Neural cell (in vitro differentiated cells): ENCODE results near the gene NPAS3. TPM values are rescaled to one million over a fixed set of nuclear protein-coding genes. Genes with fewer than 3 reads are reported as not detected.

ENCODE experiments used
- H2AFZ ChIP-seq: fragments of 200-600, 300-800 bp; sonication (generic), shearing (Covaris generic); 2 replicates; pipeline ENCODE4 v1.6.0; 2014; ENCODE audit warnings: low read depth, mild to moderate bottlenecking, antibody characterized with exemption, low read length, moderate library complexity
- H3F3A ChIP-seq: fragments of 200-600 bp; shearing (Covaris generic); 2 replicates; pipeline ENCODE4 v1.6.1; 2016; ENCODE audit warnings: mild to moderate bottlenecking, moderate library complexity, mixed read lengths, antibody characterized with exemption, low read length; ENCODE audit not compliant: insufficient read depth, poor library complexity, severe bottlenecking
- H3K27ac ChIP-seq: fragments of 200-600, 300-800 bp; sonication (generic), shearing (Covaris generic); 2 replicates; pipeline ENCODE4 v1.5.1; 2014; ENCODE audit warnings: mild to moderate bottlenecking, low read length, moderate library complexity
- H3K27me3 ChIP-seq: fragments of 300-800, 200-600 bp; sonication (generic), shearing (Covaris generic); 2 replicates; pipeline ENCODE4 v1.6.0; 2014; ENCODE audit warnings: mild to moderate bottlenecking, low read depth, low read length, moderate library complexity; ENCODE audit not compliant: insufficient read depth
- H3K36me3 ChIP-seq: fragments of 300-800, 200-600 bp; sonication (generic), shearing (Covaris generic); 2 replicates; pipeline ENCODE4 v1.5.1; 2014; ENCODE audit warnings: mild to moderate bottlenecking, antibody characterized with exemption, low read length, moderate library complexity; ENCODE audit not compliant: insufficient read depth
- H3K4me2 ChIP-seq: fragments of 300-800, 200-600 bp; sonication (generic), shearing (Covaris generic); 2 replicates; pipeline ENCODE4 v1.6.0; 2014; ENCODE audit warnings: mild to moderate bottlenecking, low read length
- H3K4me3 ChIP-seq: fragments of 300-800, 200-600 bp; sonication (generic), shearing (Covaris generic); 2 replicates; pipeline ENCODE4 v1.5.1; 2014; ENCODE audit warnings: mild to moderate bottlenecking, low read length, moderate library complexity
- H3K79me2 ChIP-seq: fragments of 200-600 bp; shearing (Covaris generic); replicated peaks from 2 replicates; pipeline ENCODE4 v1.6.0; 2014; ENCODE audit warnings: mild to moderate bottlenecking, low read length, moderate library complexity; ENCODE audit not compliant: insufficient read depth
- H3K9ac ChIP-seq: fragments of 300-800, 200-600 bp; sonication (generic), shearing (Covaris generic); 2 replicates; pipeline ENCODE4 v1.6.1; 2016; ENCODE audit warnings: mild to moderate bottlenecking, low read length, mixed read lengths
- H3K9me2 ChIP-seq: fragments of 200-600 bp; shearing (Covaris generic); 2 replicates; pipeline ENCODE4 v1.6.1; 2016; ENCODE audit warnings: mild to moderate bottlenecking, low read length, mixed read lengths; ENCODE audit not compliant: insufficient read depth
- H3K9me3 ChIP-seq: fragments of 200-600, 300-800 bp; sonication (generic), shearing (Covaris generic); 2 replicates; pipeline ENCODE4 v1.6.1; 2016; ENCODE audit warnings: mild to moderate bottlenecking, mixed run types, low read length, moderate library complexity, mixed read lengths
- H4K20me1 ChIP-seq: fragments of 200-600 bp; shearing (Covaris generic); 2 replicates; pipeline ENCODE4 v1.6.1; 2016; ENCODE audit warnings: mild to moderate bottlenecking, mixed run types; ENCODE audit not compliant: insufficient read depth
- EP300 ChIP-seq: fragments of 450-650 bp; conservative IDR thresholded peaks from 2 replicates; pipeline ENCODE4 v1.6.1; 2014; ENCODE audit warnings: antibody characterized with exemption, mild to moderate bottlenecking, moderate library complexity; ENCODE audit not compliant: poor library complexity, severe bottlenecking
- EZH2 ChIP-seq: fragments of 200-600, 300-800 bp; shearing (Covaris generic), sonication (generic); IDR thresholded peaks from 2 replicates; pipeline ENCODE4 v1.6.1; 2014; ENCODE audit warnings: antibody characterized with exemption, low read length, borderline replicate concordance, mild to moderate bottlenecking; ENCODE audit not compliant: insufficient read depth, poor library complexity, severe bottlenecking
- MXI1 ChIP-seq: fragments of 450-650 bp; conservative IDR thresholded peaks from 2 replicates; pipeline ENCODE4 v1.6.1; 2014; ENCODE audit warnings: antibody characterized with exemption, mild to moderate bottlenecking; ENCODE audit not compliant: poor library complexity, severe bottlenecking
- POLR2AphosphoS5 ChIP-seq: IDR thresholded peaks from 2 replicates; pipeline ENCODE4 v1.6.1; 2012
- RAD21 ChIP-seq: fragments of 450-650 bp; conservative IDR thresholded peaks from 2 replicates; pipeline ENCODE4 v1.6.1; 2014; ENCODE audit warnings: antibody characterized with exemption, mild to moderate bottlenecking, moderate library complexity
- SMC3 ChIP-seq: fragments of 450-650 bp; conservative IDR thresholded peaks from 2 replicates; pipeline ENCODE4 v1.6.1; 2014; ENCODE audit warnings: antibody characterized with exemption, mild to moderate bottlenecking, moderate library complexity; ENCODE audit not compliant: poor library complexity
- TAF1 ChIP-seq: IDR thresholded peaks from 2 replicates; pipeline ENCODE4 v1.6.1; 2012; ENCODE audit warnings: low read depth
- polyA plus RNA-seq: library from polyadenylated mRNA; depleted of rRNA; stranded (reverse); fragments of >200 nt; gene quantifications from 2 replicates; pipeline ENCODE4 v1.2.3, GENCODE V29; 2014
- TF ChIP-seq, protein P1 (sequence below): fragments of 450-650 bp; IDR thresholded peaks from 2 replicates; pipeline ENCODE4 v1.5.1; 2014; ENCODE audit warnings: antibody characterized with exemption, mild to moderate bottlenecking, moderate library complexity; ENCODE audit not compliant: poor library complexity, severe bottlenecking
- TF ChIP-seq, protein P2 (sequence below): IDR thresholded peaks from 2 replicates; pipeline ENCODE4 v1.6.1; 2012; ENCODE audit warnings: borderline replicate concordance

The NPAS3 gene
- polyA plus RNA-seq, 1 donor from 2014 or later, result 1.3 TPM

- no peak overlapping the region for H3K27ac ChIP-seq
- no peak overlapping the region for H3K4me3 ChIP-seq
- H3F3A ChIP-seq, result no peaks in the 10 kb centered on the region
- no peaks in the 10 kb centered on the region for H3K36me3 ChIP-seq
- no peak overlapping the region for H2AFZ ChIP-seq
- no peaks in the 10 kb centered on the region for H3K9me2 ChIP-seq
- no peaks in the 10 kb centered on the region for H3K27me3 ChIP-seq
- no peaks in the 10 kb centered on the region for H3K79me2 ChIP-seq
- peaks cover 4% of the 10 kb centered on the region for H3K9me3 ChIP-seq
- no peak overlapping the region for H3K9ac ChIP-seq
- no peak overlapping the region for H3K4me2 ChIP-seq
- TF ChIP-seq RAD21, result no peak
- TF ChIP-seq EZH2, result no peak
- TF ChIP-seq MXI1, result no peak
- TF ChIP-seq, protein P1, sequence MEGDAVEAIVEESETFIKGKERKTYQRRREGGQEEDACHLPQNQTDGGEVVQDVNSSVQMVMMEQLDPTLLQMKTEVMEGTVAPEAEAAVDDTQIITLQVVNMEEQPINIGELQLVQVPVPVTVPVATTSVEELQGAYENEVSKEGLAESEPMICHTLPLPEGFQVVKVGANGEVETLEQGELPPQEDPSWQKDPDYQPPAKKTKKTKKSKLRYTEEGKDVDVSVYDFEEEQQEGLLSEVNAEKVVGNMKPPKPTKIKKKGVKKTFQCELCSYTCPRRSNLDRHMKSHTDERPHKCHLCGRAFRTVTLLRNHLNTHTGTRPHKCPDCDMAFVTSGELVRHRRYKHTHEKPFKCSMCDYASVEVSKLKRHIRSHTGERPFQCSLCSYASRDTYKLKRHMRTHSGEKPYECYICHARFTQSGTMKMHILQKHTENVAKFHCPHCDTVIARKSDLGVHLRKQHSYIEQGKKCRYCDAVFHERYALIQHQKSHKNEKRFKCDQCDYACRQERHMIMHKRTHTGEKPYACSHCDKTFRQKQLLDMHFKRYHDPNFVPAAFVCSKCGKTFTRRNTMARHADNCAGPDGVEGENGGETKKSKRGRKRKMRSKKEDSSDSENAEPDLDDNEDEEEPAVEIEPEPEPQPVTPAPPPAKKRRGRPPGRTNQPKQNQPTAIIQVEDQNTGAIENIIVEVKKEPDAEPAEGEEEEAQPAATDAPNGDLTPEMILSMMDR, result no peak
- TF ChIP-seq POLR2AphosphoS5, result no peak
- no peak for TF ChIP-seq TAF1
- no peak for TF ChIP-seq SMC3
- TF ChIP-seq, protein P2, sequence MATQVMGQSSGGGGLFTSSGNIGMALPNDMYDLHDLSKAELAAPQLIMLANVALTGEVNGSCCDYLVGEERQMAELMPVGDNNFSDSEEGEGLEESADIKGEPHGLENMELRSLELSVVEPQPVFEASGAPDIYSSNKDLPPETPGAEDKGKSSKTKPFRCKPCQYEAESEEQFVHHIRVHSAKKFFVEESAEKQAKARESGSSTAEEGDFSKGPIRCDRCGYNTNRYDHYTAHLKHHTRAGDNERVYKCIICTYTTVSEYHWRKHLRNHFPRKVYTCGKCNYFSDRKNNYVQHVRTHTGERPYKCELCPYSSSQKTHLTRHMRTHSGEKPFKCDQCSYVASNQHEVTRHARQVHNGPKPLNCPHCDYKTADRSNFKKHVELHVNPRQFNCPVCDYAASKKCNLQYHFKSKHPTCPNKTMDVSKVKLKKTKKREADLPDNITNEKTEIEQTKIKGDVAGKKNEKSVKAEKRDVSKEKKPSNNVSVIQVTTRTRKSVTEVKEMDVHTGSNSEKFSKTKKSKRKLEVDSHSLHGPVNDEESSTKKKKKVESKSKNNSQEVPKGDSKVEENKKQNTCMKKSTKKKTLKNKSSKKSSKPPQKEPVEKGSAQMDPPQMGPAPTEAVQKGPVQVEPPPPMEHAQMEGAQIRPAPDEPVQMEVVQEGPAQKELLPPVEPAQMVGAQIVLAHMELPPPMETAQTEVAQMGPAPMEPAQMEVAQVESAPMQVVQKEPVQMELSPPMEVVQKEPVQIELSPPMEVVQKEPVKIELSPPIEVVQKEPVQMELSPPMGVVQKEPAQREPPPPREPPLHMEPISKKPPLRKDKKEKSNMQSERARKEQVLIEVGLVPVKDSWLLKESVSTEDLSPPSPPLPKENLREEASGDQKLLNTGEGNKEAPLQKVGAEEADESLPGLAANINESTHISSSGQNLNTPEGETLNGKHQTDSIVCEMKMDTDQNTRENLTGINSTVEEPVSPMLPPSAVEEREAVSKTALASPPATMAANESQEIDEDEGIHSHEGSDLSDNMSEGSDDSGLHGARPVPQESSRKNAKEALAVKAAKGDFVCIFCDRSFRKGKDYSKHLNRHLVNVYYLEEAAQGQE, result no peak
- no peak for TF ChIP-seq EP300
- no peaks in the 10 kb centered on the region for H4K20me1 ChIP-seq
These were observed 469.6 kb downstream of the NPAS3 start for GRCh38 chr14:33408291-33408690.

GRCh38 chr14:33412450-33412849 is 473.8 kb downstream of the NPAS3 start:
- TF ChIP-seq, protein P1, result no peak
- no peak for TF ChIP-seq RAD21
- no peak for TF ChIP-seq TAF1
- no peak for TF ChIP-seq SMC3
- no peak for TF ChIP-seq EZH2
- no peak for TF ChIP-seq POLR2AphosphoS5
- no peaks in the 10 kb centered on the region for H3K27me3 ChIP-seq
- no peak overlapping the region for H2AFZ ChIP-seq
- no peak overlapping the region for H3K9ac ChIP-seq
- no peak overlapping the region for H3K27ac ChIP-seq
- no peaks in the 10 kb centered on the region for H3K79me2 ChIP-seq
- no peak overlapping the region for H3K4me2 ChIP-seq
- no peaks in the 10 kb centered on the region for H3K9me3 ChIP-seq
- no peaks in the 10 kb centered on the region for H3F3A ChIP-seq
- H3K9me2 ChIP-seq, result no peaks in the 10 kb centered on the region
- no peak overlapping the region for H3K4me3 ChIP-seq
- H4K20me1 ChIP-seq, result no peaks in the 10 kb centered on the region
- H3K36me3 ChIP-seq, result no peaks in the 10 kb centered on the region
